ENCODE measurements around the gene PRR14.
"Not testable (repeated sequence)": the region's sequence is repeated elsewhere in the genome, so short reads cannot be mapped to it uniquely, and the experiment has no call there.

Gene PRR14

GRCh38 chr16:30633526-30633925, 17.2 kb upstream of the PRR14 start:
- no peak for DNase-seq

- no peak for DNase-seq
Observed at GRCh38 chr16:30636599-30636998, 14.2 kb upstream of the PRR14 start.

- not testable (repeated sequence) for DNase-seq
Observed at GRCh38 chr16:30637139-30637538, 13.6 kb upstream of the PRR14 start.

- DNase-seq = peak; percentile 51
Observed at GRCh38 chr16:30637944-30638343, 12.8 kb upstream of the PRR14 start.

GRCh38 chr16:30641378-30641982, 9.3 kb upstream of the PRR14 start:
- DNase-seq = no peak

GRCh38 chr16:30644334-30644830, 6.4 kb upstream of the PRR14 start:
- no peak for DNase-seq

GRCh38 chr16:30645727-30646126, 5.0 kb upstream of the PRR14 start:
- DNase-seq = no peak

- no peak for DNase-seq
Observed at GRCh38 chr16:30647274-30647571, 3.5 kb upstream of the PRR14 start.

- DNase-seq = no peak
Observed at GRCh38 chr16:30649725-30650368, 913 bp upstream of the PRR14 start.

GRCh38 chr16:30651124-30652004, 604 bp downstream of the PRR14 start:
- peak; percentile 32 for DNase-seq

GRCh38 chr16:30652005-30652296, 1.2 kb downstream of the PRR14 start:
- DNase-seq = no peak

- DNase-seq = no peak
Observed at GRCh38 chr16:30652718-30653117, 2.0 kb downstream of the PRR14 start.

- no peak for DNase-seq
Observed at GRCh38 chr16:30654856-30655255, 4.1 kb downstream of the PRR14 start.

GRCh38 chr16:30655815-30656347, 5.1 kb downstream of the PRR14 start:
- no peak for DNase-seq

- no peak for DNase-seq
Observed at GRCh38 chr16:30656388-30656787, 5.6 kb downstream of the PRR14 start.

GRCh38 chr16:30656974-30657865, 6.5 kb downstream of the PRR14 start:
- no peak for DNase-seq

- peak; percentile 100 for DNase-seq
Observed at GRCh38 chr16:30657866-30658730, 7.3 kb downstream of the PRR14 start, which contains the start of gene FBRS. TSS of gene FBRS (plus strand) at chr16:30658431. CDS start at chr16:30659519, 1,088 bp downstream.

- peak; percentile 99 for DNase-seq
Observed at GRCh38 chr16:30658731-30659506, 8.2 kb downstream of the PRR14 start.

- DNase-seq = peak; percentile 27
Observed at GRCh38 chr16:30659507-30660423, 9.0 kb downstream of the PRR14 start.
